ENCODE data around the gene DIO3. TPM values are rescaled to one million over a fixed set of nuclear protein-coding genes. Genes with fewer than 3 reads are reported as not detected.

The DIO3 gene
- total and polyA plus RNA-seq, 2 donors (not counting 1 experiment from before 2014, with no cell fraction given) = not detected

GRCh38 chr14:101604935-101605780, 43.9 kb downstream of the DIO3 start:
- Histone ChIP-seq H3K27ac (ENCODE audit: low read length in 2 of 2) (no peak overlapping the region), H3K4me3 (ENCODE audit: control extremely low read depth in 1 of 5, extremely low read depth in 1 of 5, insufficient read depth in 1 of 5, low read depth in 2 of 5, low read length in 4 of 5) (no peak overlapping the region), H3K9ac (ENCODE audit: low read length) (no peak overlapping the region), H3K27me3 (replicated peaks in 1 of 4; ENCODE audit: control extremely low read depth in 1 of 4, control insufficient read depth in 3 of 4, insufficient read depth in 4 of 4, low read length in 3 of 4) (peaks cover 0 to 9% (median 7%) of the 10 kb centered on the region in 4 experiments), H3K79me2 (ENCODE audit: control insufficient read depth, insufficient read depth, low read length) (no peaks in the 10 kb centered on the region), H3K36me3 (replicated peaks in 1 of 2; ENCODE audit: control extremely low read depth in 1 of 2, control insufficient read depth in 1 of 2, extremely low read depth in 1 of 2, insufficient read depth in 2 of 2, low read length in 1 of 2) (no peaks in the 10 kb centered on the region), H2AFZ (ENCODE audit: insufficient read depth, low read depth, low read length, poor library complexity, severe bottlenecking) (no peak overlapping the region), H4K20me1 (ENCODE audit: control insufficient read depth, insufficient read depth, low read length, poor library complexity, severe bottlenecking) (no peaks in the 10 kb centered on the region), H3K9me3 (ENCODE audit: control extremely low read depth in 1 of 3, control insufficient read depth in 2 of 3, insufficient read depth in 1 of 3, low read length in 2 of 3) (no peaks in the 10 kb centered on the region), H3K4me1 (ENCODE audit: control insufficient read depth in 2 of 2, insufficient read depth in 2 of 2, low read length in 2 of 2) (no peaks in the 10 kb centered on the region), H3K4me2 (replicated peaks; ENCODE audit: low read depth, low read length, poor library complexity, severe bottlenecking) (no peak overlapping the region)
- no peak overlapping the region for H3K4me3 Mint-ChIP-seq
- intact Hi-C loops (cut with micrococcal nuclease) = no loop called here
- CTCF ChIA-PET = no interaction called here
- peaks cover 41% of the 10 kb centered on the region for H3K27me3 Mint-ChIP-seq
- TF ChIP-seq CTCF (IDR thresholded peaks at IDR 0.05) (no peak), EZH2 (IDR thresholded peaks at IDR 0.05; ENCODE audit: borderline replicate concordance, insufficient read depth, low read depth, low read length, poor library complexity, severe bottlenecking) (no peak)
- POLR2A ChIA-PET = no interaction called here
- DNase-seq (no peak), ATAC-seq (ENCODE audit: low read depth) (no peak)
- no peaks in the 10 kb centered on the region for H3K4me1 Mint-ChIP-seq
- no peaks in the 10 kb centered on the region for H3K9me3 Mint-ChIP-seq (ENCODE audit: insufficient read depth)
- WGBS (ENCODE audit: insufficient coverage) = 81% methylated on average over 10 of the region's 11 CpGs
- H3K27ac Mint-ChIP-seq = no peak overlapping the region

- ChIA-PET CTCF (no interaction called here), POLR2A (no interaction called here)
- DNase-seq (no peak), ATAC-seq (ENCODE audit: low read depth) (no peak)
- H3K4me1 Mint-ChIP-seq = no peaks in the 10 kb centered on the region
- no CpG with 5 or more reads among the region's 4 CpGs for WGBS (ENCODE audit: insufficient coverage)
- H2AFZ ChIP-seq (ENCODE audit: insufficient read depth, low read depth, low read length, poor library complexity, severe bottlenecking) = no peak overlapping the region
- peaks cover 46% of the 10 kb centered on the region for H3K27me3 Mint-ChIP-seq
- no peaks in the 10 kb centered on the region for H3K9me3 ChIP-seq (ENCODE audit: control extremely low read depth in 1 of 3, control insufficient read depth in 2 of 3, insufficient read depth in 1 of 3, low read length in 2 of 3)
- no peak overlapping the region for H3K9ac ChIP-seq (ENCODE audit: low read length)
- no peak overlapping the region for H3K27ac Mint-ChIP-seq
- no peaks in the 10 kb centered on the region for H4K20me1 ChIP-seq (ENCODE audit: control insufficient read depth, insufficient read depth, low read length, poor library complexity, severe bottlenecking)
- no peaks in the 10 kb centered on the region for H3K4me1 ChIP-seq (ENCODE audit: control insufficient read depth in 2 of 2, insufficient read depth in 2 of 2, low read length in 2 of 2)
- H3K27ac ChIP-seq (ENCODE audit: low read length in 2 of 2) = no peak overlapping the region
- H3K9me3 Mint-ChIP-seq (ENCODE audit: insufficient read depth) = no peaks in the 10 kb centered on the region
- intact Hi-C loops (cut with micrococcal nuclease) = no loop called here
- peaks cover 0 to 13% (median 7%) of the 10 kb centered on the region in 4 experiments for H3K27me3 ChIP-seq (replicated peaks in 1 of 4; ENCODE audit: control extremely low read depth in 1 of 4, control insufficient read depth in 3 of 4, insufficient read depth in 4 of 4, low read length in 3 of 4)
- no peak overlapping the region for H3K4me3 ChIP-seq (ENCODE audit: control extremely low read depth in 1 of 5, extremely low read depth in 1 of 5, insufficient read depth in 1 of 5, low read depth in 2 of 5, low read length in 4 of 5)
- no peaks in the 10 kb centered on the region for H3K79me2 ChIP-seq (ENCODE audit: control insufficient read depth, insufficient read depth, low read length)
- no peaks in the 10 kb centered on the region for H3K36me3 ChIP-seq (replicated peaks in 1 of 2; ENCODE audit: control extremely low read depth in 1 of 2, control insufficient read depth in 1 of 2, extremely low read depth in 1 of 2, insufficient read depth in 2 of 2, low read length in 1 of 2)
- no peak overlapping the region for H3K4me3 Mint-ChIP-seq
- no peak overlapping the region for H3K4me2 ChIP-seq (replicated peaks; ENCODE audit: low read depth, low read length, poor library complexity, severe bottlenecking)
- TF ChIP-seq CTCF (IDR thresholded peaks at IDR 0.05) (no peak), EZH2 (IDR thresholded peaks at IDR 0.05; ENCODE audit: borderline replicate concordance, insufficient read depth, low read depth, low read length, poor library complexity, severe bottlenecking) (no peak)
Measured at GRCh38 chr14:101605836-101606235, 44.5 kb downstream of the DIO3 start.
